HG03575 (cell line): ENCODE measurements around the gene OR2H2.

Source experiments
- ATAC-seq: cut with Tn5 transposase; IDR thresholded peaks from one replicate; pipeline ENCODE4 v1.9.1; 2021; ENCODE audit not compliant: unreplicated experiment, insufficient number of reproducible peaks, low FRiP score; ENCODE audit errors: extremely low read depth

Gene OR2H2

GRCh38 chr6:29626948-29627754, 42.2 kb downstream of the OR2H2 start:
- ATAC-seq: no peak

DNA sequence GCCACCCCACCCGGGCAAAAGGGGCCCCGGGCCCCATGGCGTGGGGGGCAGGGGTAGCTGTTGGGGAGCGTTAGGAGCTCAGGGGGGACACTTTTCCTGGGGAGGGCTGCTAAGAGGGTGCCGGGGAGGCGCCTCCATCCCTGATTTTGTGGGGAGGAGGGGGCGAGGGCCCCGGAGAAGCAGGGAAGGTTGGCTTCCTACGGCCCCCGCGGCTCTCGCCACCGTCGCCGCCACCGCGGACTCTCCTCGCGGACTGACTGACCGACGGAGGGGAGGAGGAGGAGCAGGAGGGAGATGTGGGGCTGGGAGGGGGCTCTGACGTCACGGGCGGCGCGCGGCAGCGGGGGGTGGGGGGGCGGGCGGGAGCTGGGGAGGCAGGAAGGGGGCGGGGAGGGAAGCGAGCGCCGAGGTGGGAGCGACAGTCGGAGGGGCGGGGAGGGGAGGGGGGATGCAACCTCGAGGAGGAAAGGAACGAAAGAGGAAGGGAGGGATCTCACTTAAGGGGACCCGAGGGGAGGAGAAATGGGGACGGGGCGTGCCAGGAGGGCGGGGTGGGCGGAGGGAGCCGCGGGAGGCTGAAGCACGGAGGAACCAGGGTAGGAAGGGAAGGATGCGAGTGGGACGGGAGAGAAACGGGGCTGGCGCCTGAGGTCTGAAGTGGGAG, 43.0 kb downstream of the OR2H2 start:
- no peak for ATAC-seq

DNA sequence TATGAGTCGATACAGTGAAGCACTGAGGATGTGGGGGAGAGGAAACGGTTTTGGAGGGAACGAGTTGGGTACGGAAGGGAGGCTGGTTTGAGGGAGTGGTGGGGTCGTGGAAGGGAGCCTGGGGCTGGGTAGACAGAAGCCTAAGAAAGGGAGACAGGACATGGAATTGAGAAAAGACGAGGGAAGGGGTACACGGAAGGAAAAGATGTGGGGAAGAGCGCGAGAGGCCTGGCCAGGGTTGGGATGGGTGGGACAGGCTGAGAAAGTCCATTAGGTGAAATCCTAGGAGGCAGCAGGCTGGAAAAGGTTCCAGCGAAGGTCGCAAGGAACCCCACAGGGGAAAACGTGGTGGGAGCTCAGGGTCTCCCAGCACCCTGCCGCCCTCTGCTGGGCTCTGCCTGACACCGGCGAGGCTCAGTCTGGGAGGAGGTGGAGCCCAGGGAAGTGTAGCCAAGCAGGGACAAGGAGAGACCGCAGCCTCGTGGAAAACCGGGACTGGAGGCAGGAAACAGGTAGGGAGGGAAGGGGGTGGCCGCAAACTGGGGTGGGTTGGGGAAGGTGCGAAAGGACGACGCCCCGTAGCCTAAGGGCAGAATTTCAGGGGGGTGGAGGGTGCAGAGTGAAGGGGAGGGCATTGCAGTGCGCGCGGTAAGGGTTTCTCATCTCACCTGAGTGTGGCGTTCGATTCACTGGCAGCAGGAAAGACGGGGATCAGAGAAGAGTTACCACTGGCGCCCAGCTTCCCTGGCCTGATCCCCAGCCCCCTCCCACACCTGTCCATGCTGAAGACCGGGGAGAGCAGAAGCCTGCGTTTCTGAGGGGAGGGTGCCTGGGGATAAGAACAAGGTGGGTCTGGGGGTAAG, 43.7 kb downstream of the OR2H2 start:
- ATAC-seq: no peak

GRCh38 chr6:29629571-29629970, 44.6 kb downstream of the OR2H2 start:
- ATAC-seq: no peak

GRCh38 chr6:29630315-29630714, 45.4 kb downstream of the OR2H2 start:
- no peak for ATAC-seq

DNA sequence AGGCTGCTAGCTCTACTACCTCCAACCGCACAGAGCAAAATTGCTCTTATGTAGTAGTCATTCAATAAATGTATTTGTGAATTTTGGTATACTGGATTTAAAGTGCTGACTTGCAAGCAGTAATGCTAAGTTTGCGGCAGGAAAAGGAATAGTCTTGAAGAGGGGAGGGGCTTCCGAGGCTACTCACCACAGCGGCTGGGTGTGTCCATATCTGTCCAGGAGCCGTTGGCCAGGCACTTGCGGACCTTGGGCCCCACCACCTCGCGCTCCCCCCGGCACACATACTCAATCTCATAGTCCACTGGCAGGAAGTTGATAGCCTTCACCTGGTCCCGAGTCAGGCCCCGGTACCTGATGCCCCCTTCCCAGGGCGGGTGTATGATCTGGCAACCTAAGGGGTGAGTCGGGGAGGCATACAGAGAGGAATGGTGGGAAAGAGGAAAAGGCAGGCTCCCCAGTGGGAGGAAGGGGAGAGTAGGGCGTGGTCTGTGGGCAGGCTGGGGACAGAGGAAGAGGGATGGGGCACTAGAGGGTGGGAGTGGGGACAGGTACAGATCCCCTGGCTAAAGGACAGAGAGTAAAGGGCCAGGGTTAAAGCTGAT, 46.4 kb downstream of the OR2H2 start:
- no peak for ATAC-seq

- no peak for ATAC-seq
These were observed 47.2 kb downstream of the OR2H2 start for GRCh38 chr6:29631860-29632731.

GRCh38 chr6:29632789-29633533, 48.0 kb downstream of the OR2H2 start, which contains the start of gene GABBR1:
Gene GABBR1 (minus strand): TSS chr6:29633183. CDS start chr6:29632385, 798 bp downstream.
- ATAC-seq: no peak

GRCh38 chr6:29633534-29633905, 48.6 kb downstream of the OR2H2 start:
- ATAC-seq: no peak

- ATAC-seq: no peak
These were observed 52.3 kb downstream of the OR2H2 start for GRCh38 chr6:29637247-29637646.
